GM03348 (cell line): ENCODE measurements around the gene JPT1.
"Not testable (repeated sequence)": the region's sequence is repeated elsewhere in the genome, so short reads cannot be mapped to it uniquely, and the experiment has no call there.

ENCODE experiments used
- DNase-seq: peaks from one replicate; pipeline ENCODE4 v3.0.0; 2012; ENCODE audit warnings: low spot score

JPT1 gene

GRCh38 chr17:75155191-75155601, 884 bp upstream of the JPT1 start:
- DNase-seq, result no peak

GRCh38 chr17:75153780-75154194, 525 bp downstream of the JPT1 start:
- DNase-seq, result peak; percentile 33

GRCh38 chr17:75152922-75153779, 1.2 kb downstream of the JPT1 start:
- DNase-seq, result peak; percentile 41

- no peak for DNase-seq
Measured at GRCh38 chr17:75152523-75152921, 1.8 kb downstream of the JPT1 start.

GRCh38 chr17:75151930-75152329, 2.4 kb downstream of the JPT1 start:
- DNase-seq, result no peak

- DNase-seq, result no peak
Measured at GRCh38 chr17:75147878-75148546, 6.3 kb downstream of the JPT1 start.

GRCh38 chr17:75146592-75146991, 7.7 kb downstream of the JPT1 start:
- DNase-seq, result no peak

GRCh38 chr17:75144816-75145512, 9.3 kb downstream of the JPT1 start:
- DNase-seq, result no peak

GRCh38 chr17:75142236-75142971, 11.9 kb downstream of the JPT1 start:
- DNase-seq, result no peak

GRCh38 chr17:75138519-75138918, 15.8 kb downstream of the JPT1 start:
- DNase-seq, result no peak

GRCh38 chr17:75137762-75138161, 16.6 kb downstream of the JPT1 start:
- not testable (repeated sequence) for DNase-seq

- no peak for DNase-seq
Measured at GRCh38 chr17:75135946-75136345, 18.4 kb downstream of the JPT1 start.

GRCh38 chr17:75135452-75135851, 18.9 kb downstream of the JPT1 start:
- no peak for DNase-seq

GRCh38 chr17:75133607-75134347, 20.5 kb downstream of the JPT1 start:
- DNase-seq, result not testable (repeated sequence)

- DNase-seq, result no peak
Measured at GRCh38 chr17:75133001-75133400, 21.3 kb downstream of the JPT1 start.

- DNase-seq, result not testable (repeated sequence)
Measured at GRCh38 chr17:75132018-75133000, 22.0 kb downstream of the JPT1 start.

GRCh38 chr17:75131278-75132017, 22.9 kb downstream of the JPT1 start, which contains the start of gene NT5C:
NT5C (minus strand) TSS chr17:75131742; CDS start chr17:75131707, 35 bp downstream.
- peak; percentile 94 for DNase-seq

- peak; percentile 60 for DNase-seq
Measured at GRCh38 chr17:75130632-75131277, 23.6 kb downstream of the JPT1 start.
